Iris pigment epithelial cell (primary cell): Measurements from ENCODE around the gene PARP12.

ENCODE experiments used
- DNase-seq: peaks from one replicate; pipeline ENCODE4 v3.0.0-alpha.2; 2011; ENCODE audit warnings: low read depth

PARP12 gene

GRCh38 chr7:139991269-139991666 is 71.5 kb downstream of the PARP12 start:
- DNase-seq, result no peak

- no peak for DNase-seq
Observed at GRCh38 chr7:139990571-139991268, 72.0 kb downstream of the PARP12 start.

GRCh38 chr7:139990142-139990535 is 72.6 kb downstream of the PARP12 start:
- DNase-seq, result no peak

- no peak for DNase-seq
Observed at GRCh38 chr7:139989366-139990141, 73.2 kb downstream of the PARP12 start.

- no peak for DNase-seq
Observed at GRCh38 chr7:139987691-139988516, 74.8 kb downstream of the PARP12 start.

- no peak for DNase-seq
Observed at GRCh38 chr7:139985811-139986210, 76.9 kb downstream of the PARP12 start.

GRCh38 chr7:139984642-139985539 is 77.9 kb downstream of the PARP12 start:
- no peak for DNase-seq

- DNase-seq, result peak; percentile 28
Observed at GRCh38 chr7:139982927-139983920, 79.5 kb downstream of the PARP12 start.

GRCh38 chr7:139981511-139981895 is 81.2 kb downstream of the PARP12 start:
- DNase-seq, result no peak

GRCh38 chr7:139976838-139977656 is 85.7 kb downstream of the PARP12 start:
- no peak for DNase-seq

GRCh38 chr7:139976055-139976837 is 86.5 kb downstream of the PARP12 start:
- no peak for DNase-seq

GRCh38 chr7:139974179-139974811 is 88.5 kb downstream of the PARP12 start:
- no peak for DNase-seq
